NT2/D1 (cell line): ENCODE measurements around the gene CFAP157.

Experiments used
- SUZ12 ChIP-seq: IDR thresholded peaks from 2 replicates; pipeline ENCODE4 v1.6.1; 2011; ENCODE audit not compliant: insufficient read length, insufficient read depth; ENCODE audit errors: extremely low read depth
- YY1 ChIP-seq: IDR thresholded peaks from 2 replicates; pipeline ENCODE4 v1.6.1; 2011; ENCODE audit not compliant: insufficient read length, insufficient read depth
- ZNF274 ChIP-seq: IDR thresholded peaks from 2 replicates; pipeline ENCODE4 v1.6.1; 2011; ENCODE audit warnings: mild to moderate bottlenecking, low read depth, low read length

GRCh38 chr9:127664324-127664677 lies 42.5 kb upstream of the CFAP157 start:
- no peak for TF ChIP-seq YY1
- no peak for TF ChIP-seq ZNF274
- TF ChIP-seq SUZ12, result no peak
